K562 (cell line): ENCODE results near the gene UBE2G2. TPM values are rescaled to one million over a fixed set of nuclear protein-coding genes. Genes with fewer than 3 reads are reported as not detected.
A peak's percentile ranks its signal among the peaks of the same experiment; 100 is the strongest.

ENCODE experiments used
- ATF2 ChIP-seq: sonication (generic); formaldehyde crosslinking; IDR thresholded peaks from 2 replicates; pipeline ENCODE4 v1.8.1; 2022; ENCODE audit warnings: missing genetic modification reagents
- COPS2 ChIP-seq: fragments of 450-650 bp; conservative IDR thresholded peaks from 2 replicates; pipeline ENCODE4 v1.6.1; 2016; ENCODE audit warnings: mild to moderate bottlenecking, moderate library complexity
- ESRRA ChIP-seq: fragments of 450-650 bp; IDR thresholded peaks from 2 replicates; pipeline ENCODE4 v1.6.1; 2014; ENCODE audit warnings: low read depth, mild to moderate bottlenecking, moderate library complexity, borderline replicate concordance
- FOXJ2 ChIP-seq: fragments of 200-800 bp; sonication (Bioruptor generic); IDR thresholded peaks from 2 replicates; pipeline ENCODE4 v1.6.1; 2016; ENCODE audit warnings: missing genetic modification characterization, missing compliant biosample characterization
- HDAC6 ChIP-seq: IDR thresholded peaks from 2 replicates; pipeline ENCODE4 v1.6.1; 2012; ENCODE audit warnings: low read depth, mild to moderate bottlenecking, control low read depth, inconsistent platforms, low read length, moderate library complexity
- ID3 ChIP-seq, 2 experiments: fragments of 250-450 bp in 1 of 2; fragments of 450-650 bp in 1 of 2; sonication (Bioruptor Pico) in 1 of 2; IDR thresholded peaks; 2 replicates each; pipeline versions ENCODE4 v1.6.1 to v1.8.0; 2016 to 2021; ENCODE audit warnings: mild to moderate bottlenecking in 2 of 2, moderate library complexity in 2 of 2, missing compliant biosample characterization in 1 of 2, missing genetic modification characterization in 1 of 2
- NR4A1 ChIP-seq, 2 experiments: fragments of 250-450 bp in 1 of 2; fragments of 450-650 bp in 1 of 2; sonication (Bioruptor Pico) in 1 of 2; IDR thresholded peaks; 2 replicates each; pipeline versions ENCODE4 v1.4.0 to v1.6.1; 2016 to 2020; ENCODE audit warnings: mild to moderate bottlenecking in 2 of 2, missing compliant biosample characterization in 1 of 2, missing genetic modification characterization in 1 of 2, moderate library complexity in 1 of 2
- RBBP5 ChIP-seq: fragments of 200-600 bp; sonication (generic); IDR thresholded peaks from 2 replicates; pipeline ENCODE4 v1.6.1; 2012; ENCODE audit warnings: borderline replicate concordance, mild to moderate bottlenecking, low read length, control low read depth, inconsistent platforms; ENCODE audit not compliant: insufficient read depth, poor library complexity, severe bottlenecking
- RBM22 ChIP-seq: fragments of 200-400 bp; formaldehyde crosslinking; IDR thresholded peaks from 2 replicates; pipeline ENCODE4 v1.6.1; 2018; ENCODE audit warnings: low read length, low read depth; ENCODE audit not compliant: poor library complexity, severe bottlenecking
- RFX7 ChIP-seq: fragments of 250-450 bp; sonication (Bioruptor Pico); IDR thresholded peaks from 2 replicates; pipeline ENCODE4 v1.5.1; 2021; ENCODE audit warnings: mild to moderate bottlenecking
- SOX6 ChIP-seq: fragments of 450-650 bp; IDR thresholded peaks from 2 replicates; pipeline ENCODE4 v1.6.1; 2014; ENCODE audit warnings: mild to moderate bottlenecking
- TARDBP ChIP-seq: fragments of 450-650 bp; IDR thresholded peaks from 2 replicates; pipeline ENCODE4 v1.6.1; 2016
- TEAD2 ChIP-seq: fragments of 450-650 bp; IDR thresholded peaks from 2 replicates; pipeline ENCODE4 v1.6.1; 2016; ENCODE audit warnings: missing genetic modification characterization, control low read depth, missing compliant biosample characterization
- U2AF2 ChIP-seq: fragments of 200-400 bp; formaldehyde crosslinking; optimal IDR thresholded peaks from 2 replicates; pipeline ENCODE3; 2017; ENCODE audit warnings: low read depth, mild to moderate bottlenecking, low read length
- UBTF ChIP-seq, 2 experiments: IDR thresholded peaks; 2 replicates each; pipeline ENCODE4 v1.6.1; 2012; ENCODE audit warnings: improper control_type of control experiment in 2 of 2, low read depth in 2 of 2, low read length in 2 of 2, borderline replicate concordance in 1 of 2
- ZBTB34 ChIP-seq: fragments of 250-450 bp; sonication (Bioruptor Pico); IDR thresholded peaks from 2 replicates; pipeline ENCODE4 v1.8.0; 2021; ENCODE audit warnings: mild to moderate bottlenecking, moderate library complexity
- ZFPM2 ChIP-seq: fragments of 250-450 bp; sonication (Bioruptor Pico); IDR thresholded peaks from 2 replicates; pipeline ENCODE4 v1.5.1; 2022; ENCODE audit warnings: mild to moderate bottlenecking
- ZNF165 ChIP-seq: fragments of 250-450 bp; sonication (Bioruptor Pico); IDR thresholded peaks from 2 replicates; pipeline ENCODE4 v1.4.0; 2020; ENCODE audit warnings: borderline replicate concordance
- ZNF239 ChIP-seq: fragments of 250-450 bp; sonication (Bioruptor Pico); IDR thresholded peaks from 2 replicates; pipeline ENCODE4 v1.4.0; 2020; ENCODE audit warnings: mild to moderate bottlenecking
- ZNF584 ChIP-seq: fragments of 200-800 bp; sonication (Bioruptor generic); IDR thresholded peaks from 2 replicates; pipeline ENCODE4 v1.6.1; 2016; ENCODE audit warnings: low read depth, mild to moderate bottlenecking, missing genetic modification characterization, missing compliant biosample characterization
- polyA plus RNA-seq, 8 experiments: library from polyadenylated mRNA; depleted of rRNA in 4 of 8; stranded (reverse) in 5 of 8; unstranded in 3 of 8; fragments of >200 nt; fragmentation: Nextera tagmentation in 2 of 8; fragmentation: Illumina TruSeq in 1 of 8; extraction: Ambion mirVana in 2 of 8; extraction: Trizol in 1 of 8; gene quantifications; 2 replicates each; pipeline versions ENCODE4 v1.2.1 to v1.2.3, GENCODE V29; 2011 to 2014; ENCODE audit warnings: inconsistent platforms in 1 of 8, missing spikeins in 1 of 8
- total RNA-seq, 7 experiments: library from RNA; depleted of rRNA in 6 of 7; stranded (reverse); fragments of >200 nt in 6 of 7; fragmentation: Illumina TruSeq in 2 of 7; extraction: Trizol in 2 of 7; gene quantifications; 2 replicates each; pipeline versions ENCODE4 v1.2.1 to v1.2.3, GENCODE V29; 2011 to 2021; ENCODE audit warnings: low replicate concordance in 1 of 7

UBE2G2 gene
- total and polyA plus RNA-seq, 9 of the 15 experiments (the other 6 are each of a cell fraction or from before 2014, with no cell fraction given): 47.5 to 225 (median 140) TPM

GRCh38 chr21:44817914-44818639 lies 16.5 kb upstream of the UBE2G2 start, which contains the start of gene SUMO3 (continued):
- TF ChIP-seq ZNF584 (CRISPR knock-in tag) (peak; percentile 98), UBTF (IDR thresholded peaks at IDR 0.05; ENCODE audit: borderline replicate concordance in 1 of 2, low read depth in 2 of 2, low read length in 2 of 2) (peak; percentile 58 to 66; a peak in 2 of 4 replicates), COPS2 (no peak), TARDBP (peak; percentile 65), ID3 (CRISPR knock-in tag; IDR thresholded peaks at IDR 0.05) (no peak), ID3 (tag; IDR thresholded peaks at IDR 0.05) (peak; percentile 98), ZNF239 (CRISPR knock-in tag) (peak; percentile 72; the same call in 1 of the 2 replicates), FOXJ2 (tag) (peak; percentile 98), SOX6 (peak; percentile 72), ZNF165 (CRISPR knock-in tag) (peak; percentile 92; the same call in 1 of the 2 replicates), U2AF2 (no peak), ZBTB34 (peak; percentile 90), RBBP5 (peak; percentile 65), RBM22 (peak; percentile 13), NR4A1 (CRISPR knock-in tag; IDR thresholded peaks at IDR 0.05) (peak; percentile 72; the same call in 1 of the 2 replicates), NR4A1 (tag; IDR thresholded peaks at IDR 0.05) (peak; percentile 97), ATF2 (CRISPR knock-in tag) (no peak), RFX7 (CRISPR knock-in tag) (no peak), ESRRA (peak; percentile 36; the same call in 1 of the 2 replicates), ZFPM2 (CRISPR knock-in tag) (peak; percentile 68; the same call in 1 of the 2 replicates), HDAC6 (no peak), TEAD2 (tag) (no peak)
